SKM-1 treated with dmso at 0.1 percent for 144 hours (cell line): ENCODE results near the gene MAFG.

Experiments used
- DNase-seq: peaks from one replicate; lab custom pipeline; 2025; ENCODE audit not compliant: unreplicated experiment; lab: John Stamatoyannopoulos, UW

Gene MAFG

DNA sequence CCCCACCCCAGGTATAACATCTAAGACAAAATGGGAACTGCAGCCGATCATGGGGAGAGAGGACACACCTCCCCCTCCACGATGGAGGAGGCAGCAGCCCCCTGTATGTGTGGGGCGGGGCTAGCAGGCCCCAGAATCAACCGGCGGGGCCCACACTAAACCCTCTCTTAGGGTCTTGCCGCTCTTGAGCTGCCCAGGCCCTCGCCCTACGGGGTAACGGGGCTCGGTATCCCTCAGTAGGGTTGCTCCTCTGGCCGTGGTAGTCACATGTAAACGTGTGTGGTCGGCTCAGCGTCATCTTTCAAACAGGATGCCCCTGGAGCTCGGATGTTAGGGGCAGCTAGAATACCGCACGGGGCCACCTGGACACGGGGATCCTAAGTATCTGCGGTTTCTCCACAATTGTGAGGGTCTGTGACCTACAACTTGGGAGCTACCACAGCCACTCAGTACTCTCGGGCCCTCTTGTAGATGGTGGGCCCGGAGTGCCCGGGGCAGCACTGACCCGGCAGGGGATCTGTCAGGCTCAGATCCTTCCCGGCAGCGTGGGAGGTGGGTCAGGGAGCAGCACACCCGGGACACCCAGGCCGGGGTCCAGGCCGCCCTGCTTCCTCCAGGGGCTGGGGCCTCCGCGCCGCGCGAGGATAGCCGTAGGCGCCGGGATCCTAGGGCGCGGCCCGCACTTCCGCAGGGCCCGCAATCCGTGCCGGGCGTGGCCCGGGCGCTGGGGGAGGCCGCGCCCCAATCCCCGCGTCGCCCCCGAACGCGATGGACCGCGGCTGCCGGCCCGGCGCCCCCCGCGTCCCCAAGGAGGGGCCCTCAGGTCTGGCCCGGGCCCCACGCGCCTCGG, 57.2 kb downstream of the MAFG start:
- DNase-seq = no peak

DNA sequence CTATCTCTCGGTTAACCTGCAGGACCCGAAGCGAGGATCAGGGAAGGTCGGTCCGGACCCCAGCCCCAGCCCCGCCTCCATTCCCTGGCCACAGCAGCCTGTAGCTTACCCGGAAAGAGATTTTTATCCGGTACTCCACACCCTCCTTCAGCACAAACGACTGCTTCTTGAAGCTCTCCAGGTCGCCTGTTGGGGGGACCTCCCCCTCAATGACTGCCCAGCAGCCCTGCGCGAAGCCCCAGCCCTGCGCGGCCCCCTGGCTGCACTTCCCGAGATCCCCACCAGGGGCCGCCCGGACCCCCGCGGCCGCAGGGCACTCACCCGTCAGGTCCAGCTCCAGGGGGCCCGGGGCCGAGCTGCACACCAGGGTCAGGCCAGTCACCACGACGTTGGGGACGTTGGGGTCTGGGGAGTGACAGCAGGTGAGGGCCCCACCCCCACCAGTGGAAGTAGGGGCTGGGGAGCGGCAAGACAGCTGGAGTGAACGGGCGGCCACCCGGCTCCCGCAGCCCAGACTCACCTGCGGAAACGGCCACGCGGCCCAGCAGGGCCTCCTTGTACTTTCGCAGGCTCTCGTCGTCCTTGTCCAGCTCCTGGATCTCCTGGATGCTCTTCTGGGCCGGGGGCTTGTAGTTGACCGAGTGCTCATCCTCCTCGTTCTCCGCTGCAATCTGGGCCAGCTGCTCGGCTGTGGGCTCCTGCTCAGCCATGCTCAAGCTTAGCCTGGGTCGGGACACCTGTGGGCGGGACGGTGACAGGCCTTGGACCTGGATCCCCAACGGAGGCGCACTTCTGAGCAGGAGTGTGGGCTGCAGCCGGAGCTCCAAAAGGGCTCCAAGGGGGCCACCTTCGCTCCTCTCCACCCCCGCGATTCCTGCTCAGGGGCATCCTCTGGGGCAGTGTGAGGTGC, 58.1 kb downstream of the MAFG start:
- no peak for DNase-seq

DNA sequence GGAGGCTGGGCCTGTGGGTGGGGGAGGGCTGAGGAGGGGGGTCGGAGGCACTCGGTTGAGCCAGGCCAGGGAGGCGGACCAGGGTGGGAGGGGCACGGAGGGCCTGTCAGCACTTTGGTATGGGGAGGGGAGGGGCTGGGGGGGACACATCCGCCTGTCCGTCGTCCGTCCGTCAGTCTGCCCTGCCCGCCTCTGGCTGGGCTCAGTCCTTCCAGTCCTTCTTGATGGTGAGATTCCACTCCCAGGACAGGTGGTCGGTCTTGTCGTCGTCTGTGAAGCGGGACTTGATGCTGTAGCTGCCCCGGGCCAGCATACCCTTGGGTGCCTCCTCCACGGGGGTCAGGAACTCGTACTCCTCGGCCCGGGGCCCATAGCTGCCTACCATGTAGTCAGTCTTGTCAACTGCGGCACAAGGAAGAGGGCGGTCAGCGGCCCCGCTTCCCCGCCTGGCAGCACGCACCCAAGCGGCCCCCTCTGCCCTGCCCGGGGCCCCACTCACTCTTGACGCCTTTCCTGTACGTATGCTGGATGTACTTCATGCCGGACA, 58.8 kb downstream of the MAFG start:
- no peak for DNase-seq
